Stimulated activated CD4-positive, alpha-beta T cell treated with anti-CD3 and anti-CD28 coated beads, TNF-alpha, amount 100 ng/mL, for 4 hours (primary cell): ENCODE measurements around the gene AKAP7.

Experiments used
- DNase-seq, 3 experiments: peaks; one replicate each; pipeline ENCODE4 v3.0.0-alpha.2; 2020; ENCODE audit warnings: low read depth in 3 of 3

The AKAP7 gene

GRCh38 chr6:131199568-131200272, 64.5 kb downstream of the AKAP7 start:
- DNase-seq = peak; percentile 18 to 56 (median 34)

GRCh38 chr6:131205481-131206244, 70.4 kb downstream of the AKAP7 start:
- DNase-seq = no peak

DNA sequence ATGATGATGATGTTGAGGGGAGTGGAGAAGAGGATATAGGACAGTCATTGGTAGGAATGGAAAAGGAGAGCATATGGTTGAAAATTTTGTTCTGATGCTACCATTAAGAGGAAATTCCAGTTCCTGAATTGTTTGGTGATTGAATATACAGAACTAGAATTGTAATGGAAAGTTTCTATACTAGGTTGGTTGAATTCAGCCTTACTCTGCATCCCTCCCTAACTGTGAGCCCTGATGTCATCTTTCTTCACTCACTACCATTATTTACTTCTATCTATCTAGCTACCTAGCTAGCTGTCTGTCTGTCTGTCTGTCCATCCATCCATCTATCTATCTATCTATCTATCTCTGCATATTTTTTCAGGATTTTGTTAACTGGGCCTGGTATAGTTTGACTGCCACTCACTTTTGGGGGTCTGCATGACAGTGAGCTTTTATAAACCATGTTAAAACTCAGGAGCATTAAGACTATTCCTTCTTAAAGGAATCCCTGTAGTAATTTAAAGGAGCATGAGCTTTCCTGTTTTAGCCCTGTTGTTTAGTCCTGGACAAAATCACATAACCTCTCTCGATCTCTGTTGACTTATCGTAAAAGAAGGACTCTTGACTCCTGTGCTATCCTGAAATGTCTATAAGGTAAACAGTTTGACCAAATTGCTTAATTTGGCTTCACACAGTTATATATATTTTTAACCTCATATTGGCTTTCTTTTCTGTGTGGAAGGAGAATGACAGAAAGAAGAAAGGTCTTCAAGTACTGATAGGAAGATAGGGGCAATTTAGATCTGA, 71.4 kb downstream of the AKAP7 start:
- DNase-seq = no peak

DNA sequence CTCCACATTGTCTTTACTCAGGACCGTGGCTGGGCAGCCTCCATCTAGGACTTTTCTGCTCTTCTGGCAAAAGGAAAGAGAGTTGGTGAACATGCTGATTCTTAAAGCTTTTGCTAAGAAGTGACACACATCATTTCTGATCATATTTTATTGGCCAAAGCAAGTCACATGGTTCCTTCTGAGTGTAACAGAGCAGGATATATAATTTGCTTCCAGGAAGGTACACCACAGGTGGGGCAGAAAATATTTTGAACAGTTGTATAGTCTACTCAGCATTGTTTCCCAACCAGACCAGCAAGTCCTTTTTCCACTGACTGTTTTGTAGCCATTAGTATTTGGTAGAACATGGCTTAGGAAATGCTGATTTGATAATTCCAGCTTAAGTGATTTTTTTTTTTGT, 73.5 kb downstream of the AKAP7 start:
- no peak for DNase-seq

DNA sequence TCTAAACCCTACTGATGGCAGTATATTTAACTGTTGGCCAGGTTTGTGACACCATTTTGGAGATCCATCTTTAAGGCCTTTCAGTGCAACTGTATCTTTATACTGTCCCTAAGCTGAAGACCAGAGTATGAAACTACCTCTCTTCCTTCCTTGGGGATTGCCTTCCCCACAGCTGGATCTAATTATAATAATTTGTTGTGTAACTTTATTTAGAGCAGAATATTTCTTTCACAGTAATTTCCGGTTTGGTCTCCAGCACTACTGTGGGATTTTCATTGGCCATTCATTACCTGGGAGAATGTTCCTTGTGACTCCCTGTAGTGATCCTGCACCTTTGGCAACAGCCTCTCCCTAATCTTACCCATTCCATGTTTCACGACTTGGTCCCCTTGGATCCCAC, 75.2 kb downstream of the AKAP7 start:
- DNase-seq = no peak

- no peak for DNase-seq
Measured at GRCh38 chr6:131212024-131212423, 76.8 kb downstream of the AKAP7 start.

DNA sequence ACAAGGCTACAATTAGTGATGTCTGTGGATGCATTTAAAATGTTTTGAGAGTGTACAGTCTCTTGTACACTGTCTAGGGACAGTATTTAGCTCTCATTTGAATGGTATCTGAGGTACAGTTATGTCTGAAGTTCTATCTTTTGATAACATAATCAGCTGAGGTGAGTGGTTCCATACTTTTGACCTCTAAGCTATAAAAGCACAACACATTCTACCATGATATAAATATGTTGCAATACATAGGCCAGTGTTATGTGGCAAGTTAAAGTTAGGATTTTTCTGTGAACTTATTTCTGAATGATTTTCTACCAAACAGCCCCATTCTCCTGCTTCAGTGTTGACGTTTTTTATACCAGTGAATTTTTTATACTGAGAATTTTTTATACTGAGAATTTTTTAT, 77.6 kb downstream of the AKAP7 start:
- no peak for DNase-seq

- no peak for DNase-seq
Measured at GRCh38 chr6:131213501-131213990, 78.3 kb downstream of the AKAP7 start.

- no peak for DNase-seq
Measured at GRCh38 chr6:131215219-131215618, 80.0 kb downstream of the AKAP7 start.

DNA sequence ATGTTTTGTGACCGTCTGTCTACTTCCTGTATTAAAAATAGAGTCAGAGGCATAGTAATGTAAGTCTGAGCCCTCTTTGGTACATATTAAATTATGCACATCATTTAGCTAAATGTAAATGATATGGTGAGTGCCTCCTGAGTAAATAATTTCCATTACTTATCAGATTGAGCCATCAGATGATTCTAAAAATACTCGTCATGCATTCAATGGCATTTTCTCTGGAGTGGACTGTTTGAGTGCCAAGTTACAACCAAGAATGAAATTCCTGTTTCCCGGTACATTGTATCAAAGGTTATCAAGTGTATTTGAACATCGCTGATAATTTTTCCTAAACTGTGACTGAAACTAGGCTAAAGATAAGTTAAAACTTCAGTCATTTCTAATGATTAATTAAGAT, 81.0 kb downstream of the AKAP7 start:
- no peak for DNase-seq

- no peak for DNase-seq
Measured at GRCh38 chr6:131222773-131223172, 87.5 kb downstream of the AKAP7 start.

DNA sequence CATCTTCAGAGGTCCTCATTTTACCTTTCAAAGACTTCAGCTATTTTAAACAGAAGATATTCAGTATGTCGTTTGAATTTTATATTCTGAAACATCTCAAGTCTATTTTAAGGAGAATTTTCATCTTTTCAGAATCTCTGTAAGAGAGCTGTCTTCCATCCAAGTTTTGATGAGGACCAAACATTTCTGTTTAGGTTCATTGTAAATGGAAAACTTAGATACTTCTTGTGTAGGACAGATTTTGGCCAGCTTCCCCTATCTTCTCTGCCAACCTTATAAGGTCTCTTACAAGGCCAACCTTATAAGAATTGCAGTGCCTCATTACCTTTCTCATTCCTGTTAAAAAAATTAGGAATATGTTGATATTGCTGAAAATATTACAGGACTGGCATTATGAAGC, 88.1 kb downstream of the AKAP7 start:
- no peak for DNase-seq

DNA sequence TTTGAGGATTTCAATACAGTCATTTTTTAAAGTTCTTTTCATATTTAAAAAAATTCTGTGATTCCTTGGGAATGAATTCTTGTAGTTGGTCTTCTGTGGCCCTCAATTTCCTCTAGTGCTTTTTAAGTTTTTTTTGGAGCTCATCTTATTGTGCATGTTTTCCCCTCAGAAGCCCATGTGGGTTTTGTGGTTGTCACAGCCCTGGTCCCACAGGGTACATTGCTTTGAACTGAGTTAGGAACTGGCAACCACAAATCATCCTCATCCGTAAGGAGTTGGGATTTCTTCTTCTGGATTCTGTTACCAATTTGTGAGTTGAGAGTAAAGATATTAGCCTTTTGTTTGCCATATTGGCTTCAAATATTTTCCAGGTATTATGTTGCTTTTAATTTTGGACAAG, 89.9 kb downstream of the AKAP7 start:
- DNase-seq = no peak

DNA sequence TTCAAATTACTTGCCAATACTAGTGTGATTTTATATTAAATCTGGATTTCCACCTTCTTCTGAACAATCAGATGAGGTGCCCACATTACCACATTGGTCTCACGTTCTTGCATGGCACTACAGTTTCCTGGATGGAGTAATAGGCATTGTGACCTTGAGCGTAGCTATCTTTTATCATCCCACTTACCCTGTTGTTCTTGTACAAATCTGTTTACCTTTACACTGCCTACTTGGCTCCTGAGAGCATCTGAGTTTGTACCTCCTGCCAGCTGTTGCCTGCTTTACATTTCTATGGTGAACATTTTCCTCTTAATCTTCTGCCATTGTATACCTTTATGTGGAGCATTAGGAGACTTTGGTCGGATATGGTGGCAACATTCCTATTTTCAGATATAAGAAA, 90.7 kb downstream of the AKAP7 start:
- no peak for DNase-seq

- no peak for DNase-seq
Measured at GRCh38 chr6:131226459-131227157, 91.3 kb downstream of the AKAP7 start.

DNA sequence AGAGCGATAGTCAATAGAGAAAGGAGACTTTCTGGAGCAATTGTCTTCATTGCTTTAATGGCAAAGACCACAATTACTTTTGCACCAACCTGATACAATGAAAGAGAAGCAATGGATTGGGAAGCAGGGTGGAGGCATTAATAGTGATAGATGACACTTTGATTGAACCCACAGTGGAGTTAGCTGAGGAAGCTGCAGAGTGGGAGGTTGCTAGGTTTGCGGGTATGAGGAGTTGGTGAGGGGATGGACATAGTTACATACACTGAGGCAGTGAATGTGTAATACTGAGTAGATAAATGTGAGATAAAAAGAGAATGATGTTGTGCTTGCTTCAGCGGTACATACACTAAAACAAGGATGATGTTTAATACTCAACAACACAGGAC, 91.9 kb downstream of the AKAP7 start:
- no peak for DNase-seq

GRCh38 chr6:131231103-131231502, 95.8 kb downstream of the AKAP7 start:
- DNase-seq = no peak

- no peak for DNase-seq
Measured at GRCh38 chr6:131231891-131232290, 96.6 kb downstream of the AKAP7 start.

DNA sequence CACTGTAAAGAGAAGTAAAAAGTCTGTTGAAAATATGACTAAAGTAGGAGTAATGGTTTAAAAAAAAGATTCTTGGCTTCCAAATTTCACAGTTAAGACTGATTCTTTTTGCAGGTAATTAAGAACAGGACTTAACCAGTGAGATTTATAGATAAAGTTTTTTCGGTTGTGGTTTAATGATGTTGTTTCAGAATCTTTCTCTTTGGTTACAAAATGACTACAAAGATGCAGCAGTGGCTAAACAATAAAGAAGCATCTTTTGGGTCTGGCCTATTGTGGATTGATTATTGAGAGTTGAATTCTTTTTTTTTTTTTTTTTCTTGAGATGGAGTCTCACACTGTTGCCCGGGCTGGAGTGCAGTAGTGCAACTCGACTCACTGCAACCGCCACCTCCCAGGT, 109.7 kb downstream of the AKAP7 start:
- no peak for DNase-seq

GRCh38 chr6:131250122-131250521, 114.9 kb downstream of the AKAP7 start:
- no peak for DNase-seq

- no peak for DNase-seq
Measured at GRCh38 chr6:131250936-131251335, 115.7 kb downstream of the AKAP7 start.
